HG03520 (cell line): ENCODE data around the gene RELB.
"Not testable (repeated sequence)": the region's sequence is repeated elsewhere in the genome, so short reads cannot be mapped to it uniquely, and the experiment has no call there.

Source experiments
- ATAC-seq: cut with Tn5 transposase; IDR thresholded peaks from one replicate; pipeline ENCODE4 v1.9.1; 2021; ENCODE audit warnings: mild to moderate bottlenecking, moderate library complexity; ENCODE audit not compliant: unreplicated experiment

RELB gene

DNA sequence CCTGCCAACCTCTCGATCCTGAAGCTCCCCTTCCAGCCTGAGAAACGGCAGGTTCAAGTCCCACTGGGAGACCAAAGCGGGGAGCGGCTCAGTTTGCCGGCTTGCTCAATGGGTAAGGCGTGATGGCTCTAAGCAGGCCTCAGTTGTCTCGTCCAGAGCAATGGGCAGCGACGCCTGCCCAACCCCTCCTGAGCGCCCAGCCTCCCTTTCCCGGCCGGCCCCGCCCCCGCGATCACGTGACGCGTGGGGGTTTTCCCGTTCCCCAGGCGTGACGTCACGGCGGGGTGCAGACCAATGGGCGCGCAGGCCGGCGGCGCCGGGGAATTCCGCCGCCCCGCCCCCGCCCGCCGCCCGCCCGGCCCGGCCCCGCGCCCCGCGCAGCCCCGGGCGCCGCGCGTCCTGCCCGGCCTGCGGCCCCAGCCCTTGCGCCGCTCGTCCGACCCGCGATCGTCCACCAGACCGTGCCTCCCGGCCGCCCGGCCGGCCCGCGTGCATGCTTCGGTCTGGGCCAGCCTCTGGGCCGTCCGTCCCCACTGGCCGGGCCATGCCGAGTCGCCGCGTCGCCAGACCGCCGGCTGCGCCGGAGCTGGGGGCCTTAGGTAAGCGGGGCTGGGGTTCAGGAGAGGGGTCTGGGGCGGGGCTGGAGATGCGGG, at the start of gene RELB:
Gene RELB (plus strand): TSS at position 378 of the 653 bp plus-strand sequence. CDS start 116 bp downstream, at position 494.
- ATAC-seq, result peak; percentile 31

DNA sequence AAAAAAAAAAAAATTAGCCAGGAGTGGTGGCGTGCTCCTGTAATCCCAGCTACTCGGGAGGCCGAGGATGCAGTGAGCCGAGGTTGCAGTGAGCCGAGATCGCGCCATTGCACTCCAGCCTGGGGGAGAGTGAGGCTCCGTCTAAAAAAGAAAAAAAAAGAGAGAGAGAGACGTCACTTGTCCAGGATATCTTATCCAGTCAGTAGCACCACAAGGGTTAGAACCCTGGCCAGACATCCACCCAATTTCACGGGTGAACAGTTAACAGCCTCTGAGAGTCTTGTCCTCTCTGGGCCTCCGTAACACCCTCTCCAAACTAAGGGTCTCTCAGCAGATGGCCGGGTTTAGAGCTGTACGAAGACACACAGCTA, 47.0 kb upstream of the RELB start:
- ATAC-seq, result peak; percentile 3

DNA sequence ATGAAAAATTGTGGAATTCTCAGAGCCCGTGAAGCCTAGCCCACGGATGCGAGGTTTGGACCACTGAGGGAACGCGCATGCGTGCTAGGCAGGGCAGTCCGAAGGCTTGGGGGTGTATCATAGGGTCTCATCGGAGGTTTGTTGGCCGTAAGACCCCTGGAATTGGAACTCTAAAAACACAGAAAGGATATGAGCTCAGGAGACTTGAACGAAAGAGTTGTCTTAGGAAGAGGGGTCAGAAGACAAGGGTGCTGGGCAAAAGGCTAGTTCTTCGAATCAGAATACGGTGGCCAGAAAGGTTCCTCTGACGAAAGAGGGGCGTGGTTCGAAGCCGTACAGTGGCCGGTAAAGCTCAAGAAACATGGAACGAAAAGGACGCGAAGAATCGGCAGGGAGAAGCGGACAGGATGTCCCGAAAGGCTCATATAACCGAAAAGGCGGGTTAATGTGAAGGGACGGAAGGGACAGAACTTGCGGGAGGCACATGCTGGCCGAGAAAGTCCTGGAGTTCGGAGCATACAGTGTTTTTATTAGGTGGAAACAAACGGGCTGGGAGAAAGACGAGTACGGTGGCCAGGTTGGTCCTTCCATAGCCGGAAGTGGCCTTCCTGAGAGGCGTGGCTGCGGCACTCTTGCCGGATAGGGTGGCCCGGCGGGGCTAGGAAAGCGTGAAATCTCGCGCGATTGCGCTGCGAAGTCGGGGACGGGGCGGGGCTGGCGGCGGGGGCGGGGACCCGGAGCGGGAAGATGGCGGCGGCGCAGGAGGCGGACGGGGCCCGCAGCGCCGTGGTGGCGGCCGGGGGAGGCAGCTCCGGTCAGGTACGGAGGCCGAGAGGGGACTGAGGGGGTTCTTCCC, 46.4 kb upstream of the RELB start, which contains the start of gene CLPTM1:
Gene CLPTM1 (plus strand): TSS at position 732 of the 856 bp plus-strand sequence. CDS start 16 bp downstream, at position 748.
- peak; percentile 75 for ATAC-seq

DNA sequence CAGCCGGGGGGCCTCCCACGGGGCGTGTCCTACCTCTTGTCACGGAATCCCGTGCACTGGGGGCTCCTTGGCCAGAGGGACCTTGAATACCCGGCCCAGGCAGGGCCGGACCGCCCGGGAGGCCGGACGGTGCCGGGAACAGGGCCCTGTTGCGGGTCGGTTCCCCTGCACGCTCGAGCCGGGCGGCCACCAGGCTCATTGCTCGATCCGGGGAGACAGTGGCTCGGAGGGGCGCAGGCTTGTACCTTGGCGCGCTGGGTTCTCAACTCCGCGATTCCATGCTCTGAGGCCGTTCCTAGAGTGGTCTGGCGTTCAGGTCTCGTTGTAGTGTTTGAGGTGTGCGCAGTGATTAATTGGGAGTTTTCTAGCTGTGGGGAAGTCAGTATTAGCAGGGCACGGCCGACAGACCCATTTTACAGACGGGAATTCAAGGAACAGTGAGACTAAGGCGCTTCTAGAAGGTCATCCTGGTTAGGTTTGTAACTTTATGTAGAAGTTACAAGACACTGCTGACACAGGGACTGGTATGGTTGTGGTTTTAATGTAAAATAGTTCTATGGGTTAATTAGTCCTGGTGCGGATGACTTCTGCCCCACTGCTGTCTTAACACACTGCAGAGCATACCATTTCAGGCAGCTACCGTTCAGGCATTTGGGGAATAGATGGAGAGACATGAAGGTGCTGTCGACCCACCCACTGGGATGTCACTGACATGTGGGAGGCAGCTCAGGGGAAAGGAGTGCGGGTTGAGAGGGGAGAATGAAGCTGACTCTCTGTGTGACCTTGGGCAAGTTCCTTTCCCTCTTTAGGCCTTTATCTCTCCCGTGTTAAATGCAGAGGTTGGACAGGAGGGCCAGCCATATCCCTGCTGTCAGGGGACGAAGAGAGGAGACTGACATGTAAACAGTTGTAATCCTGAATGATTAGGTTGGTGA, 45.5 kb upstream of the RELB start:
- peak; percentile 18 for ATAC-seq

GRCh38 chr19:44957526-44957925, 43.7 kb upstream of the RELB start:
- no peak for ATAC-seq

DNA sequence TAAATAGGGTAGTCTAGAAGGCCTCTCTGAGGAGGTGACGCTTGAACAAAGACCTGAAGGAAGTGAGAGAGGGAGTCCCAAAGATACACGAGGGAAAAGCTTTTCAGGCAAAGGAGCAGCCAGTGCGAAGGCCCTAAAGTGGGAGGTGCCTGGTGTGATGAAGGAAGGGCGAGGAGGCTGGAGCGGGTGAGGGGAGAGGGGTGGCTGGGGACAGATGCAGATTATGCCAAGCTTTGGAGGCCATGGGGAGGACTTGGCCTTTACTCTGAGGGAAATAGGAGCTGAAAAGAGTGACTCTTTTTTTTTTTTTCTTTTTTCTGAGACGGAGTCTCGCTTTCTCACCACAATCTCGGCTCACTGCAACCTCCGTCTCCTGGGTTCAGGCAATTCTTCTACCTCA, 43.2 kb upstream of the RELB start:
- no peak for ATAC-seq

- ATAC-seq, result no peak
Observed at GRCh38 chr19:44959691-44960090, 41.6 kb upstream of the RELB start.

DNA sequence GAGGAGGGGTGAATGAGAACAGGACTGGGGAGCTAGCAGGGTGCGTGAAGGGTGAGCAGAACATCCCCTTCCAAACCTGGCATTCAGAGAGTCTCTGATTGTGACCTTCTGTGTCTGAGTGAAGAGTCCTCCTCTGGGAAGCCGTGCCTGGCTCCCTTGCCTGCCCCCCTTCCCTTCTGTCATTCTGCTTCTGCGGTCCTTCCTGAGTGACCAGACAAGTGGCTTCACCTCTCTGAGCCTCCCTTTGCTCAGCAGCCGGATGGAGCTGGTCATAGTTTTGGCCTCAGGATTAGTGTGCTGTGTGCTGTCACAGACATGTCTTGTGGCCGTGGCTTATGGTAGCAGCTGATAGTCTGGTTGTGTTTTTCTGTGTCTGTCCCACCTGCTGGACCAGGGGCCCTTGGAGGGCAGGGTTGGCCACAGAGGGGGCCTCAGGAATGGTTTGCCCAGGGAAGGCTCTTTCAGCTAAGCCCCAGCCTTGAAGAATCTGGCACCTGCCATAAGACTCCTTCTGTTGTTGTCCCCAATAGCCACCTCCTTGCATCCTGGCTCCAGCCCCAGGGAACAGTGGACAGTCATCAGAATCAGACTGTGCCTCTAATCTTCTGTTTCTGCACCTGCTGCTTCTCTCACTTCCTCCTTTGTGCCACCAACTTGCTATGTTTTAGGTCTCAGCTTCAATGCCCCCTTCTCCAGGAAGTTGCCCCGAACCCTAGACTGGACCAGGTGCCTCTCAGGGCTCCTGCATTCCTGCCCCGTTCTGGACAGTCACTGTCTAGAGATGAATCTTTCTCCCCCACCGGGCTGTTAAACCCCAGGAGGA, 40.1 kb upstream of the RELB start:
- no peak for ATAC-seq

- ATAC-seq, result no peak
Observed at GRCh38 chr19:44961821-44962220, 39.4 kb upstream of the RELB start.

DNA sequence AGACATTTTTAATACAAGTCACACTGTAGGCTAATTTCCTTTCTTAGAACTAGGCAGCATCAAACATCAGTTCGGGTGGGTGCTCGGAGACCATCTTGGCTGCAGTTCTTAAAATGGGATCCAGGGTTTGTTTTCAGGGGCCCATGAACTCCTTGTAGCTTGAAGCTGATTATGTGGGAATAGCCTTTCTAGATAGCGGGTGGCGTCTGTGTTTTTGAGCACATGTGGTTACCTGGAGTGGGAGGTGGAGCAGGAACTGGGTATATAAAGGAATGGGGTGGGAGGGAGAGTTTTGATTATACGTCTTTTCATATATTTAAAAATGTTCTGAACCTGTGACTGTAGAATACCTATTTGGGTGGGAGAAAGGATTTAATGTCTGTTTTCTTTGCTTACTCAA, 33.1 kb upstream of the RELB start:
- no peak for ATAC-seq

- no peak for ATAC-seq
Observed at GRCh38 chr19:44968670-44969069, 32.6 kb upstream of the RELB start.

DNA sequence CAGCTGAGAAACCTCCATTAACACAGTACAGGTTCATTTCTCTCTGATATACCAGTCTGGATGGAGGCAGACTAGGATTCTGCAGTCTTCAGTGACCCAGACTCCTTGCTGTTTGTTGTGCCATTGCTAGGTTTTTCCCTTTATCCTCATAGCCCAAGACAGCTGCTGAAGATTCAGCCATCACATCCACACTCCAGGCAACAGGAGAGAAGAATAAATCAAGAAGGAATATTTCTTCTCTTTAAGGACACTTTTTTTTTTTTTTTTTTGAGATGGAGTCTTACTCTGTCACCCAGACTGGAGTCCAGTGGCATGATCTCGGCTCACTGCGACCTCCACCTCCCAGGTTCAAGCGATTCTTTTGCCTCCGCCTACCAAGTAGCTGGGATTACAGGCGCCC, 31.8 kb upstream of the RELB start:
- no peak for ATAC-seq

- not testable (repeated sequence) for ATAC-seq
Observed at GRCh38 chr19:44971451-44971850, 29.8 kb upstream of the RELB start.

GRCh38 chr19:44972802-44973201, 28.5 kb upstream of the RELB start:
- no peak for ATAC-seq

DNA sequence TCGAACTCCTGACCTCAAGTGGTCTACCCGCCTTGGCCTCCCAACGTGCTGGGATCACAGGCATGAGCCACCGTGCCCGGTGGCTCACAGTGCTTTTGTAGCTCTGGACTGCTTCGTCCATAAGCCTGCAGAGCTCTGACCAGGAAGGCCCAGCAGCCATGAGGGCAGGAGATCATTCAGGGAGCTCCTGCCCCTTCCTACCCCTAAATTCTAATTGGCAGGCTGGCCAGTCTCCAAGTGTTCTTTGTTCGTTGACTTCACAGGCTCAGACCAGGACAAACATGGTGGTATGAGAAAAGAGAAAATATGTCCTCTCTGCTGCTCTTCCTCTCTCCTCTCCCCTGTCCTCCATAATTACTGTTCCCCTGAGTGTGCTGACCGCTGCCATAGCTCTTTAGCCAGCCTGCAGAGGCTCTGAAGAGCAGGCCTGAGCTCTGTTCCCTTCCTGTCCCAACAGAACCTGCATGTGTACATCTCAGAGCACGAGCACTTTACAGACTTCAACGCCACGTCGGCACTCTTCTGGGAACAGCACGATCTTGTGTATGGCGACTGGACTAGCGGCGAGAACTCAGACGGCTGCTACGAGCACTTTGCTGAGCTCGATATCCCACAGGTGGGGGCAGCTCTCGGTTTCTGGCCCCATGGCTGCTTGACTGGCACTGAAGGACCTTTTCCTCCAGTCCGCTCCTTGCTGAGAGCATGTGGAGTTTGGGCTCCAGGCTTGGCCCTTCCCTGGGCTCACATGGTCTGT, 27.1 kb upstream of the RELB start:
- no peak for ATAC-seq

DNA sequence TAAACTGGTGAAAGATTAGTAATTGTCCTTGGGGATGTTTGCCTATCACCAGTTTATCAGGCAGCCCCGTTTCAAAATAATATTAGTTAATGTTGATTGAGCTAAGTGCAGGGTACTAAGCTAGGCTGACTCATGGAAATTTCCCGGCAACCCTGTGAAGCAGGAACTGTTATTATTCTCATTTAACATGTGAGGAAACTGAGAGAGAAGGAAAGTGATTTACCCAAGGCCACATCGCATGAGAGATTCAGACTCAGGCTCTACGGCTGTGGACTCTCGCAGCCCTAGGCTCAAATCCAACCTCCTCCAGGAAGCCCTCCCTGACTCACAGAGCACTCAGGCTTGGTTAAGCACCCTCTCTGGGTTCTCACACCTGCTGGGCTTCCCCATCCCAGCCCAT, 26.4 kb upstream of the RELB start:
- no peak for ATAC-seq

- no peak for ATAC-seq
Observed at GRCh38 chr19:44975444-44975843, 25.8 kb upstream of the RELB start.

GRCh38 chr19:44984005-44984404, 17.3 kb upstream of the RELB start:
- no peak for ATAC-seq

DNA sequence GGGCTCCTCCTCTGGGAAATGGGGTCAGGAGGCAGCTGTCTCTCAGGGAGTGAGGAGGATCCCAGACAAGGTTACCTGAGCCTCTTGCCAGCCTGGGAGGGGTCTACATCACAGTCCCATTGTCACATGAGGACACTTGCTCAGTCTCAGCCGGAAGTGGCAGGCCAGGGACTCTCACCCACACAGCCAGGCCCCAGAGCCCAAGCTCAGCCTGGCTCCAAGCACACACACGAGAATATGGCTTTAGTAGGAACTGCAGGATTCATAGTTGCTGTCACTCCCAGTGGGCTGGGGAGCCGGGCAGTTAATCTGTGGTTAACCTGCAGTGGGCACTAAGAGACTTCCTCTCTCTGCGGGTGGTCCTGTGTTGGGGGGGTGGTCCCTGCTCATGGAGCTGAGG, 15.8 kb upstream of the RELB start:
- ATAC-seq, result no peak

GRCh38 chr19:44986389-44986788, 14.9 kb upstream of the RELB start:
- no peak for ATAC-seq
